Upper lobe of left lung (tissue), 4 donors: ENCODE data around the gene TAF11L7.
"Not testable (repeated sequence)": the region's sequence is repeated elsewhere in the genome, so short reads cannot be mapped to it uniquely, and the experiment has no call there.

ENCODE experiments used
- EP300 ChIP-seq, 4 donors: sonication (generic); formaldehyde crosslinking; IDR thresholded peaks; one replicate each; pipeline ENCODE4 v1.5.1; 2017; ENCODE audit warnings: antibody characterized with exemption in 4 of 4, control low read depth in 2 of 4
- POLR2A ChIP-seq, 4 donors: fragments of 450-650 bp; IDR thresholded peaks; one replicate each; pipeline ENCODE4 v1.5.1; 2016 to 2017; ENCODE audit warnings: antibody characterized with exemption in 4 of 4, mild to moderate bottlenecking in 2 of 4
- POLR2AphosphoS5 ChIP-seq, 2 donors: sonication (generic); formaldehyde crosslinking; IDR thresholded peaks; one replicate each; pipeline ENCODE4 v1.5.1; 2017; ENCODE audit warnings: antibody characterized with exemption in 2 of 2
- TF ChIP-seq, protein P1 (sequence below), 6 experiments: fragments of 450-650 bp in 4 of 6; fragments of 200-600 bp in 2 of 6; sonication (generic) in 2 of 6; IDR thresholded peaks; one replicate each; pipeline ENCODE4 v1.5.1; 2016 to 2019; ENCODE audit warnings: antibody characterized with exemption in 6 of 6

GRCh38 chr5:17597728-17598127 is 12.2 kb upstream of the TAF11L7 start, which contains the start of gene TAF11L10:
- TF ChIP-seq, protein P1, sequence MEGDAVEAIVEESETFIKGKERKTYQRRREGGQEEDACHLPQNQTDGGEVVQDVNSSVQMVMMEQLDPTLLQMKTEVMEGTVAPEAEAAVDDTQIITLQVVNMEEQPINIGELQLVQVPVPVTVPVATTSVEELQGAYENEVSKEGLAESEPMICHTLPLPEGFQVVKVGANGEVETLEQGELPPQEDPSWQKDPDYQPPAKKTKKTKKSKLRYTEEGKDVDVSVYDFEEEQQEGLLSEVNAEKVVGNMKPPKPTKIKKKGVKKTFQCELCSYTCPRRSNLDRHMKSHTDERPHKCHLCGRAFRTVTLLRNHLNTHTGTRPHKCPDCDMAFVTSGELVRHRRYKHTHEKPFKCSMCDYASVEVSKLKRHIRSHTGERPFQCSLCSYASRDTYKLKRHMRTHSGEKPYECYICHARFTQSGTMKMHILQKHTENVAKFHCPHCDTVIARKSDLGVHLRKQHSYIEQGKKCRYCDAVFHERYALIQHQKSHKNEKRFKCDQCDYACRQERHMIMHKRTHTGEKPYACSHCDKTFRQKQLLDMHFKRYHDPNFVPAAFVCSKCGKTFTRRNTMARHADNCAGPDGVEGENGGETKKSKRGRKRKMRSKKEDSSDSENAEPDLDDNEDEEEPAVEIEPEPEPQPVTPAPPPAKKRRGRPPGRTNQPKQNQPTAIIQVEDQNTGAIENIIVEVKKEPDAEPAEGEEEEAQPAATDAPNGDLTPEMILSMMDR (IDR thresholded peaks at IDR 0.05) = not testable (repeated sequence)
- TF ChIP-seq POLR2A, EP300, POLR2AphosphoS5 (IDR thresholded peaks at IDR 0.05): not testable (repeated sequence)
